Natural killer cell (primary cell): ENCODE data around the gene RELN. TPM values are rescaled to one million over a fixed set of nuclear protein-coding genes. Genes with fewer than 3 reads are reported as not detected.

Experiments used
- ATAC-seq, 3 donors: fragments of 150-1000 bp in 2 of 3; fragments of 200-7000 bp in 1 of 3; cut with Tn5 transposase; 1 replicate in 1 of 3; 2 replicates in 2 of 3; pipeline ENCODE4 v1.10.0; 2021; ENCODE audit warnings: mild to moderate bottlenecking in 2 of 3, moderate library complexity in 2 of 3
- DNase-seq, 2 donors: peaks; one replicate each; pipeline versions ENCODE4 v3.0.0 to v3.0.0-alpha.2; 2013 to 2021; ENCODE audit warnings: mixed read lengths in 1 of 2
- H3K27ac ChIP-seq: one replicate; pipeline ENCODE4 v1.5.1; 2013; ENCODE audit warnings: mild to moderate bottlenecking, low read length
- H3K27me3 ChIP-seq: one replicate; pipeline ENCODE4 v1.6.1; 2013; ENCODE audit warnings: low read length; ENCODE audit not compliant: control insufficient read depth, insufficient read depth
- H3K36me3 ChIP-seq: one replicate; pipeline ENCODE4 v1.6.1; 2013; ENCODE audit warnings: low read length; ENCODE audit not compliant: control insufficient read depth, insufficient read depth
- H3K4me1 ChIP-seq: one replicate; pipeline ENCODE4 v1.6.1; 2013; ENCODE audit warnings: low read length; ENCODE audit not compliant: control insufficient read depth, insufficient read depth
- H3K4me3 ChIP-seq: one replicate; pipeline ENCODE4 v1.5.1; 2013; ENCODE audit warnings: low read length
- H3K9me3 ChIP-seq: one replicate; pipeline ENCODE4 v1.6.1; 2013; ENCODE audit warnings: low read length; ENCODE audit not compliant: control insufficient read depth, insufficient read depth
- H3K27ac Mint-ChIP-seq, 2 donors: one replicate each; pipeline ENCODE4 v1.8.0; 2022; ENCODE audit warnings: mild to moderate bottlenecking in 2 of 2, mixed read lengths in 2 of 2, moderate library complexity in 1 of 2
- H3K27me3 Mint-ChIP-seq, 2 donors: one replicate each; pipeline ENCODE4 v1.8.0; 2022; ENCODE audit warnings: low read depth in 2 of 2, mixed read lengths in 2 of 2
- H3K36me3 Mint-ChIP-seq: one replicate; pipeline ENCODE4 v1.8.0; 2022; ENCODE audit warnings: mixed read lengths
- H3K4me1 Mint-ChIP-seq, 2 donors: one replicate each; pipeline ENCODE4 v1.8.0; 2022; ENCODE audit warnings: mixed read lengths in 2 of 2
- H3K4me3 Mint-ChIP-seq: one replicate; pipeline ENCODE4 v1.8.0; 2022; ENCODE audit warnings: mild to moderate bottlenecking, moderate library complexity, mixed read lengths
- H3K9me3 Mint-ChIP-seq, 2 donors: one replicate each; pipeline ENCODE4 v1.8.0; 2022; ENCODE audit warnings: mixed read lengths in 2 of 2
- WGBS: methylation state at CpG from one replicate; pipeline ENCODE4 v1.1.7; 2013; ENCODE audit warnings: missing lambda C conversion rate; ENCODE audit not compliant: insufficient coverage; 5-methylcytosine and 5-hydroxymethylcytosine counted together
- intact Hi-C: fragments of 100-400 bp; cut with micrococcal nuclease; formaldehyde crosslinking; loops from one replicate; pipeline ENCODE4 v1.14.2; 2022
- total RNA-seq, 4 donors: library from RNA; stranded (reverse); fragments of 120-200 nt in 1 of 4; gene quantifications; one replicate each; pipeline versions ENCODE4 v1.2.3 to v1.2.4, GENCODE V29; 2013 to 2022
- TF ChIP-seq, protein P1 (sequence below): fragments of 200-600 bp; IDR thresholded peaks from one replicate; pipeline ENCODE4 v1.8.0; 2022; ENCODE audit warnings: antibody characterized with exemption

The RELN gene
- total RNA-seq, 3 donors from 2014 or later (not counting 1 experiment from before 2014, with no cell fraction given): not detected

DNA sequence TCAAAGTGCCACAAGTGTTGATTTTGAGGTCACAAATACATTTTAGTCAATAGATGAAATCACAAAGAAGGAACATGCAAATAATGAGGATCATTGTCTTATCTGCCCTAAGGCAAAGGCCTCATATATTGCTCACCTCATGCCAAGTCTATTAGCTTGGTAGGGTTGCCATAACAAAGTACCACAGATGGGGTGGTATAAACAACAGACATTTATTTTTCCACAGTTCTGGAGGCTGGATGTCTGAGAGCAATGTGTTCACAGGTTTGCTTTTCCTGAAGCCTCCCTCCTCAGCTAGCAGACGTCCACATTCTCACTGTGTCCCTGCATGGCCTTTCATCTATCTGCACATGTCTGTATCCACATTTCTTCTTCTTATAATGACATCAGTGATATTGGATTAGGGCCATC lies 59.6 kb downstream of the RELN start:
- Mint-ChIP-seq H3K27ac (no peak overlapping the region), H3K36me3 (no peaks in the 10 kb centered on the region), H3K4me1 (no peaks in the 10 kb centered on the region), H3K9me3 (peaks cover 0 to 6% of the 10 kb centered on the region in 2 donors), H3K4me3 (no peak overlapping the region), H3K27me3 (no peaks in the 10 kb centered on the region)
- 46% methylated on average over 1 of the region's 1 CpG for WGBS
- no peak for ATAC-seq
- intact Hi-C loops: no loop called here
- Histone ChIP-seq H3K4me1 (no peaks in the 10 kb centered on the region), H3K27me3 (no peaks in the 10 kb centered on the region), H3K36me3 (no peaks in the 10 kb centered on the region), H3K9me3 (no peaks in the 10 kb centered on the region), H3K4me3 (no peak overlapping the region), H3K27ac (no peak overlapping the region)
- no peak for DNase-seq
- TF ChIP-seq, protein P1, sequence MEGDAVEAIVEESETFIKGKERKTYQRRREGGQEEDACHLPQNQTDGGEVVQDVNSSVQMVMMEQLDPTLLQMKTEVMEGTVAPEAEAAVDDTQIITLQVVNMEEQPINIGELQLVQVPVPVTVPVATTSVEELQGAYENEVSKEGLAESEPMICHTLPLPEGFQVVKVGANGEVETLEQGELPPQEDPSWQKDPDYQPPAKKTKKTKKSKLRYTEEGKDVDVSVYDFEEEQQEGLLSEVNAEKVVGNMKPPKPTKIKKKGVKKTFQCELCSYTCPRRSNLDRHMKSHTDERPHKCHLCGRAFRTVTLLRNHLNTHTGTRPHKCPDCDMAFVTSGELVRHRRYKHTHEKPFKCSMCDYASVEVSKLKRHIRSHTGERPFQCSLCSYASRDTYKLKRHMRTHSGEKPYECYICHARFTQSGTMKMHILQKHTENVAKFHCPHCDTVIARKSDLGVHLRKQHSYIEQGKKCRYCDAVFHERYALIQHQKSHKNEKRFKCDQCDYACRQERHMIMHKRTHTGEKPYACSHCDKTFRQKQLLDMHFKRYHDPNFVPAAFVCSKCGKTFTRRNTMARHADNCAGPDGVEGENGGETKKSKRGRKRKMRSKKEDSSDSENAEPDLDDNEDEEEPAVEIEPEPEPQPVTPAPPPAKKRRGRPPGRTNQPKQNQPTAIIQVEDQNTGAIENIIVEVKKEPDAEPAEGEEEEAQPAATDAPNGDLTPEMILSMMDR: no peak

DNA sequence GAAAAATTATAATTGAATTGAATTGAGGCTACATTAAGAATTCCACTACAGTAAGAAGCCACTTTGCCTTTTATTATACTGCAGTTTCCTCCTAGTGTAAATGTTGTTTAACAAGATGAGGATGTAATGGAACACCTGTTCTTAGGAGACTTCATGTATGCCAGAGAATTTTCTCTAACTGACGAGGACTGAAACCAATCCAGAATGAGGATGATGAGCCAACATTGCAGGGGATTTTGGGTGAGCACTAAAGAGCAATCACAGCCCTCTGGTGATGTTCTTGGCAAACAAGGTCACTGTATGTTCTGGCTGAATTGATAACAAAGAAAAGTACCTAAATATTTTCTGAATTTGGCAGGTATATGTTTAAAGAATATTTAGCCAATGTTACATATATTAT lies 60.9 kb downstream of the RELN start:
- 73% methylated on average over 1 of the region's 1 CpG for WGBS
- ATAC-seq: no peak
- Histone ChIP-seq H3K9me3 (no peaks in the 10 kb centered on the region), H3K4me1 (no peaks in the 10 kb centered on the region), H3K27ac (no peak overlapping the region), H3K4me3 (no peak overlapping the region), H3K36me3 (no peaks in the 10 kb centered on the region), H3K27me3 (no peaks in the 10 kb centered on the region)
- Mint-ChIP-seq H3K4me1 (no peaks in the 10 kb centered on the region), H3K27me3 (no peaks in the 10 kb centered on the region), H3K4me3 (no peak overlapping the region), H3K9me3 (peaks cover 0 to 6% of the 10 kb centered on the region in 2 donors), H3K36me3 (no peaks in the 10 kb centered on the region), H3K27ac (no peak overlapping the region)
- no peak for DNase-seq
- TF ChIP-seq, protein P1: no peak
- intact Hi-C loops: no loop called here

DNA sequence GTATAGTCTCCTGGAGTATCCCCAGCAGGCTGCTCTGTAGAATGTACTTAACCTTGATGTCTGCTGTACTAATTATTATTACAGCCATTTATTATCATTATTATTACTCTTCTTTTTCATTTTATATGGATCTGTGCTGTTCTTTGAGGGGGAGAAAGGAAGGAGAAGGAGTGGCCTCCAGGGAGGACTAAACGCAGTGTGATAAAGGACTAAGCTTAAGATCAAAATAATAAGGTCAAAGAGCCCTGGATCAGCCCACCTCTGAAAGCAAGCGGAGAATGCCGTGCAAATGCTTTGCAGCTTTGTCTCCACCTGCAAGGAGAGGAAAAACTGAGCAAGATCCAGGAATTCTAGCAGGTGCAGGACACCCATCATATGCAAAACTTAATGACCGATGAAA lies 65.3 kb downstream of the RELN start:
- H3K9me3 Mint-ChIP-seq: peaks cover 0 to 2% of the 10 kb centered on the region in 2 donors
- Histone ChIP-seq H3K36me3 (no peaks in the 10 kb centered on the region), H3K4me1 (no peaks in the 10 kb centered on the region), H3K27ac (no peak overlapping the region), H3K4me3 (no peak overlapping the region), H3K27me3 (no peaks in the 10 kb centered on the region), H3K9me3 (no peaks in the 10 kb centered on the region)
- DNase-seq: no peak
- no peaks in the 10 kb centered on the region for H3K27me3 Mint-ChIP-seq
- ATAC-seq: no peak
- no peaks in the 10 kb centered on the region for H3K36me3 Mint-ChIP-seq
- intact Hi-C loops: no loop called here
- no peak overlapping the region for H3K27ac Mint-ChIP-seq
- TF ChIP-seq, protein P1: no peak
- 92% methylated on average over 4 of the region's 4 CpGs for WGBS
- H3K4me3 Mint-ChIP-seq: no peak overlapping the region
- no peaks in the 10 kb centered on the region for H3K4me1 Mint-ChIP-seq

DNA sequence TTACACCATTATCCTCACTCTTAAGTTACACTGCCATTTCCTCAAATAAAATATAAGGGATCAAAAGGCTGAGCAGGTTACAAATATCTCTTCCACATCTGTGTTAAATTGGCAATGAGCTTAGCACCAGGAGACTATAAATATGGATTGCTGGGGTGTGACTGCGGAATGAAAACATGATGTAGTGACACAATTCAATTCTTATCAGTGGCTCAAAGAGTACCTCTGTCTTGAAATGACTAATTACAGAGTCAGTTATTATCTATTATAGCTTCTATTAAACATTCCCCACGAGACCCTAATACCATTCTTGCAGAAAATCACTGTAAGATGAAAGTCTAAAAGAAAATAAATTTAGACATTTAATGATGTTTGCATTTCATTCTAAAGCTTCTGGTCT lies 67.1 kb downstream of the RELN start:
- intact Hi-C loops: no loop called here
- no peaks in the 10 kb centered on the region for H3K9me3 ChIP-seq
- H3K27ac ChIP-seq: no peak overlapping the region
- no peak for DNase-seq
- H3K4me1 ChIP-seq: no peaks in the 10 kb centered on the region
- Mint-ChIP-seq H3K9me3 (peaks cover 0 to 2% of the 10 kb centered on the region in 2 donors), H3K27ac (no peak overlapping the region), H3K4me1 (no peaks in the 10 kb centered on the region), H3K27me3 (no peaks in the 10 kb centered on the region), H3K4me3 (no peak overlapping the region), H3K36me3 (no peaks in the 10 kb centered on the region)
- TF ChIP-seq, protein P1: no peak
- no peak for ATAC-seq
- no CpG with 5 or more reads among the region's 2 CpGs for WGBS
- no peak overlapping the region for H3K4me3 ChIP-seq
- no peaks in the 10 kb centered on the region for H3K36me3 ChIP-seq
- no peaks in the 10 kb centered on the region for H3K27me3 ChIP-seq
